8988T (cell line): ENCODE results near the gene DUSP15.
"Not testable (repeated sequence)": the region's sequence is repeated elsewhere in the genome, so short reads cannot be mapped to it uniquely, and the experiment has no call there.

Experiments used
- DNase-seq: peaks from one replicate; pipeline ENCODE4 v3.0.0; 2011

The DUSP15 gene, protein sequence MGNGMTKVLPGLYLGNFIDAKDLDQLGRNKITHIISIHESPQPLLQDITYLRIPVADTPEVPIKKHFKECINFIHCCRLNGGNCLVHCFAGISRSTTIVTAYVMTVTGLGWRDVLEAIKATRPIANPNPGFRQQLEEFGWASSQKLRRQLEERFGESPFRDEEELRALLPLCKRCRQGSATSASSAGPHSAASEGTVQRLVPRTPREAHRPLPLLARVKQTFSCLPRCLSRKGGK

DNA sequence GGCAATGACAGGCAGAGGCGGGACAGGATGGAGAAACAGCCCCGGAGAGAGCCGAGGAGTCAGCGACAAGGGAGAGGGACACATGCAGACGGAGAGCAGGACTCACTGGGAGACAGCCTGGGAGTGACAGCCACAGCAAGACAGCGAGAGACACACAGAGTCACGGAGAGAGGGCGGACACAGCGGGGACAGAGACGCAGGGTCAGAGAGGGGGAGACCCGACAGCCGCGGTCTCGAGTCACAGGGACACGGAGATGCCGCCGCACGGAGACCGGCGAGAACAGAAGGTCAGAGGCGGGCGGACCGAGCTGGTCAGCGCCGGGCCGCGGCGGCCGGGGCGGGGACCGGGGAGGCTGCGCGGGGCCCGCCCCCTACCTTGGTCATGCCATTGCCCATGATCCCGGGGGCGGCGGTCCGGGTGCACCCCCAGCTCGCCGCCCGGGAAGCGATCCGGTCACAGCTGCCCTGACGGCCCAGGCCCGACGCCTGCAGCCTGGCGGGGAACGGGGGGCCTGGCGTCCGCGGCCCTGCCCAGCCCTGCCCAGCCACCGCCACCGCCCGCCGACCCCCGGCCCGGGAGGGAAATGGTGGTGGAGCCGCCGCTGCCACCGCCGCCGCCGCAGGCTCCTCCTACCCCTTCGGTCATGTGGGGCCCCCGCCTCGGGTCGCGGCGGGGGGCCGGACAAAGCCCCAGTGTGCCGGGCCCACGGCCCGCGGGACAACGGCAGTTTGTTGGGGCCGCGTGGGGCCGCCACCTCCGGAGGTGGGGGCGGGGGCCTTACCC, at the start of gene DUSP15, which contains the start of gene TTLL9:
Gene DUSP15 (minus strand): TSS at position 586 of the 784 bp plus-strand sequence. CDS start 190 bp downstream, at position 396.
Gene TTLL9 (plus strand): TSS at position 693 of the 784 bp plus-strand sequence. CDS start 493 bp downstream, outside the sequence.
- no peak for DNase-seq

DNA sequence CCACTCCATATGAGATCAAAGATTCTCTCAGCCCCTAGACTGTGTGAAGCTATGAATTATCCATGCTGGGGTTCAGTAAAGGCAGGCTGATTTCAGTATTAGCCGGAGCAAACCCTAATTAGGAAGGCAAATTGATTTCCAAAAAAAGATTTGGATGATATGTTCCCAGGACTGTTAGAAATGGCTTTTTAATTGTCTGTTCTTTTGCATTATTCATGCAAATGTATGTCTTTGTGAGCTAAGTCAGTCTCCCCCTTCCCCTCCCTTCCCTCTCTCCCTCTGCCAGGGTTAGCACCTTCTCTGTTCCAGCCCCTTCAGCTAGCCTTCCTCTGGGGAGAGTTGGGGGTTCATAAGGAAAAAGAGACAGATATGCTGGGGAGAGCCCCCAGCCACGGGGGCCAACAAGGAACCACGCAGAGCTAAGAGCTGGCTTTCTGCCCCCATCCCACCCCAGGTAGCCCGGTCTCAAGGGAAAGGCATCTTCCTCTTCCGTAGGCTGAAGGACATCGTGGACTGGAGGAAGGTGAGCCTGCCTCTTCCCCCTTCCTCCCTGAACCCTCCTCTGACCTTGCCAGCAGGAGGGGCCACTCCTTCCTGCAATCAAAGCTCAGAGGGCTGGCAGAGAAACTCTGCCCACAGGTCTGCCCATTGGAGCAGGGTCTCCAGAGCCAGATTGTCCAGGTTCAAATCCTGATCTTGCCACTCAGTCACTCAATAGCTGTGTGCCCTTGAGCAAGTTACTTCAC, 49.3 kb upstream of the DUSP15 start:
- no peak for DNase-seq

DNA sequence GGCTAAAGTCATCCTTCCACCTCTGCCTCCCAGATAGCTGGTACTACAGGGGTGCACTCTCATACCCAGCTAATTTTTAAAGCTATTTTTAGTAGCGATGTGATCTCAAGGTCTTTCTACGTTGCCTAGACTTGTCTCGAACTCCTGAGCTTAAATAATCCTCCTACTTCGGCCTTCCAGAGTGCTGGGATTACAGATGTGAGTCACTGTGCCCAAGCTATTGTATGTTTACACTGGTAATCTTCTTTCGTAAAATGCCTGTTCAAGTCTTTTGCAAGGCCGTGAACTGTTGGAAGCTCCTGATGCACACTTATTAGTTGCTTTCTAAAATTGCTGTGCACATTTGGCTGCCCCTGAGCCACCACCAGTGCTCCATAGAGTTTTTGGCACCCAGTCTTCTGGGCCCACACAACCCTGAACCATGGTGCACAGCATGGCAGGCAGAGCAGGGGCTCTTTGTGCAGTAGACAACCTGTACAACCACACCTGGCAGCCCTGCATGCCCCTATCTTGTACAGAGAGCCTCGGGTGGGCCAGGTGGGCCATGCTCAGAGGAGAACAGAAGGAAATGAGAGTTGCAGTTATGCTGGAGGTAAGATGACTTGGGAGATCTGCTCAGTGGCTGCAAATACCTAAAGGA, 48.3 kb upstream of the DUSP15 start:
- DNase-seq = no peak

DNA sequence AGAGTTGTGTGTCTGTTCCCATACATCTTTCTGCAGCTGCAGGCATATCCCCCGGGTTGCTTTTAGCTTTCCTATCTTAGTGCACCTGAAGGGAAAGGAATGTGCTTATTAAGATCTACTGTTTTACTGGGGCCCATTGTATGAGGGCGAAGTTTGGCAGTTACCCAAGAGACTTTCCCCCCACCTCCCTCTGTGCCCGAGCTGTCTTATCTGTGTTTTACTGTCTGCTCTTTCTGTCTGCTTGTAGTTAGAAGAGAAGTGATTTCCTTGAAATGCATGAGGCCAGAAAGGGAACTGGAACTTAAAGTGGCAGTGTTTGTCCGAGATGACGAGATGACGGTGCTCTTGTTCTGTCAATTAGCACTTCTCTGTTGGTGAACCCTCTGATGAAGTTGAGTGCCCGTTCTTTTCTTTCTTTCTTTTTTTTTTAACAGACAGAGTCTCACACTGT, 47.7 kb upstream of the DUSP15 start:
- DNase-seq = not testable (repeated sequence)

DNA sequence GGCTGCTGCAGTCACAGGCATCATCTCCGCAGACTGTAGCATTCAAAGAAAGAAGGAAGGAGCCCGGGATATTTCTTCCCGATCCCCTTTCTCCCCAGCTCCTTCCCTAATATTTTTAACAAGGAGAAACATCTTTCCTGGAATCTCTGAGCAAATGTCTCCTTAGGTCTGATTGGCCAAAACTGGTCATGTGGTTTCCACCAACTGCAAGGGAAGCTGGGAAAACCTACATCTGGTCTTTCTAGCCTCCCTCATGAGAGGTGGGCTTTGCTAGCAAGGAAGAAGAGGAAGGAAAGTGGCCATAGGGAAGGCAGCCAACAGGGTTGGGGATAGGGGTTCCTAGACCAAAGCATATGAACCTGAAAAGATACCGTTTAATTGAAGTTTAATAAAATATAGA, 46.4 kb upstream of the DUSP15 start:
- DNase-seq = no peak

DNA sequence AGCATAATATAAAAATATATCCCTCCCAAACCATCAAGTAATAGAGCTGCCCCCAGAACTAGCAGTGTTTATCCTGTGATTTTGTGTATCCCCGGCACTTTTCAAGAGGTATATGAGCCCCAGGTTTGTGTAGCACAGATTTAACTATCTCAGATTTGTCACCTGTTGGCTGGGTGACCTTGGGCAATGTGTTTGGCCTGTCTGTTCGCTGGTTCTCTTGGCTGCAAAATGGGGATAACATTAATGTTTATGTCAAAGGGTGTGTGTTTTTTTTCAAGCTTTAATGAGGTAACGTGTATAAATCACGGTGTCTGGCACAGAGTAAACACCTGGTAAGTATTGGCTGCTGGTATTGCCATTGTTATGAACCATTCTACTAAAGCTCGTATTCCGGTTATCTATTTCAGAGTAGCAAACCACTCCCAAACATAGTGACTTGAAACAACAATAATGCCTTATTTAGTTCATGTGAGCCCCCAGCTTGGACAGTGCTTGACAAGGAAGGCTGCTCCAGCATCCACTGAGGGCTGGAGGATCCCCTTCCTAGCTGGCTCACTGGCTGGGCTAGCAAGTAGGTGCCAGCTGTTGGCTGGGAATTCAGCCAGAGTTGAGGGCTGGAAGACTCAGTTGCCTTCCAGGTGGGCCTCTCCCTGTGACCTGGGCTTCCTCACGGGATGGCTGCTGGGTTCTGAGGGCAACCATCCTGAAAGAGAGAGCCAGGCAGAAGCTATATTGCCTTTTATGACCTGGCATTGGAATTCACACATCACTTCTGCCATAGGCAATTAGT, 45.4 kb upstream of the DUSP15 start:
- DNase-seq = no peak

DNA sequence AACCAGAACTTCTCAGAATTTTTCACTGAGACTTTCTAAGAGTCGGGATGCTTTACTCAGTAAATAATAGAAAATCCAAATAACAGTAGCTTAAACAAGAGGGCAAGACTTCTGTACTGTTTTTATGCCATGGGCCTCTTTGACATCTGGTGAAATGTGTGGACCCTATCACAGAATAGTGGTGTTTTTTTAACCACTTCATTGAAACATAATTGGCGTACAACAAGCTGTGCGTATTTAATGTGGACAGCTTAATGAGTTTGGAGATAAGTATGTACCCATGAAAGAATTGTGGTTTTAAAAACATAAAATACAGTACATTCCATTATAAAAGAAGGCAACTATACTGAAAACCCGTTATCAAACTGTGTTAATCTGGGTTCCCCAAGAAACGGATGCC, 43.8 kb upstream of the DUSP15 start:
- DNase-seq = no peak

DNA sequence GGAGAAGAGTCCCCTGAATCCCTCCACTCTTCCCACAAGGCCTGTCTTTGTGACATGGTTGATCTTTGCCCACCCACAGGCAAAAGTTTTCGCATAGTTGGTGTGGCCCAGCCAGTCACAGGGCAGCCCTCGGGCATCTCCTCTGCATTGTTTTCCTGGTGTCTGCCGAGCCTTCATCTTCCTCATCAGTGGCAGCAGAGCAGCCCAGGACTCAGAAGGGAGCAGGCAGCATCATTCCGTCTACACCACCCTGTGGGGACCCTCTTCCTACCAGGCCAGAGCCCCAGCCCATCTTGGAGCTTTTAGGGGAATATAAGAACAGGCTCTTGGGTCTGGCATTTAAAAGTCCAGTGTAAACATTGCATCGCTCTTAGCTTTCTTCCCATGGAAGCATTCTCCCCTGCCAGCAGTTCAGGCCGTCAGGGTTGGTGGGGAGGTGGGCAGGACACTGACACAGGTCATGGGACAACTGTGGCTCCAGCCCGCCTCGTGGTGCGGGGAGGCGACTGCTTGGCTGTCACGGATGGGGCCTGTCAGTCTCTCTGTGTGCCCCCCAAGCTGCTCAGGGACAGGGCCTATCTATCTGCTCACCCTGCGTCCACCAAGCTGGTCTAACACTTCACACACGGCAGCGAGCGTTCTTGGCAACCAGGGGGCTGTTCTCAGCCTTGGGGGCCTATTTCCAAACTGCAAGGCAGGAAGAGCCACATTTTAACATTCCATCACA, 43.3 kb upstream of the DUSP15 start:
- DNase-seq = no peak

DNA sequence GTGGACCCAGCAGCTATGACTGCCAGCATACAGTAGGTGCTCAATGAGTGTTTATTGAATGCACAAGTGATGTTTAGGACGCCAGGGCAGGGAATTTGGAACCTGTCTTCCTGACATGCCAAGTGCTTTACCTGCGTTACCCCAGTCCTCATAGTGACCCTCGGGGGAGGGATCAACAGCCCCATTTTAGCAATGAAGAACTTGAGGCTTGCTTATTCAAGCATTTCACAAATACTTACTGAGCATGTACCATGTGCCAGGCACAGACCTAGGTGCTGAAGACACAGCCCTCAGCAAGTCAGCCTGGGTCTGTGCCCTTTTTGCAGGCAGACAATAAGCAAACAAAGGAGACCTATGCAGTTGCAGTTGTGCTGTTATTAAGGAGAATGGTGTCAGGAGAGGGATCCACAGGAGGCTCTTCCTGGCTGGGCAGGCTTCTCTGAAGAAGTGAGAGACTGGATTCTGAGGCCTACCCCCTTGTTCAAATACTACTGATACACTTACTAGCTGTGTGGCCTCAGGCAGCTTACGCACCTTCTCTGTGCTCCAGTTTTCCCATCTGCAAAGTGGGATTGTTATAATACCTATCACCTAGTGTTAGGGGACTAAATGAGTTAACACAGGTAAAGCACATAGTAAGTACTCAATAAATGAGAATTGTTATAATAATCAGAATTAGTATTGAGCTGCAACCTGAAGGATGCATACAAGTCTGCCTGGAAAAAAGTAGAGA, 39.9 kb upstream of the DUSP15 start:
- no peak for DNase-seq

DNA sequence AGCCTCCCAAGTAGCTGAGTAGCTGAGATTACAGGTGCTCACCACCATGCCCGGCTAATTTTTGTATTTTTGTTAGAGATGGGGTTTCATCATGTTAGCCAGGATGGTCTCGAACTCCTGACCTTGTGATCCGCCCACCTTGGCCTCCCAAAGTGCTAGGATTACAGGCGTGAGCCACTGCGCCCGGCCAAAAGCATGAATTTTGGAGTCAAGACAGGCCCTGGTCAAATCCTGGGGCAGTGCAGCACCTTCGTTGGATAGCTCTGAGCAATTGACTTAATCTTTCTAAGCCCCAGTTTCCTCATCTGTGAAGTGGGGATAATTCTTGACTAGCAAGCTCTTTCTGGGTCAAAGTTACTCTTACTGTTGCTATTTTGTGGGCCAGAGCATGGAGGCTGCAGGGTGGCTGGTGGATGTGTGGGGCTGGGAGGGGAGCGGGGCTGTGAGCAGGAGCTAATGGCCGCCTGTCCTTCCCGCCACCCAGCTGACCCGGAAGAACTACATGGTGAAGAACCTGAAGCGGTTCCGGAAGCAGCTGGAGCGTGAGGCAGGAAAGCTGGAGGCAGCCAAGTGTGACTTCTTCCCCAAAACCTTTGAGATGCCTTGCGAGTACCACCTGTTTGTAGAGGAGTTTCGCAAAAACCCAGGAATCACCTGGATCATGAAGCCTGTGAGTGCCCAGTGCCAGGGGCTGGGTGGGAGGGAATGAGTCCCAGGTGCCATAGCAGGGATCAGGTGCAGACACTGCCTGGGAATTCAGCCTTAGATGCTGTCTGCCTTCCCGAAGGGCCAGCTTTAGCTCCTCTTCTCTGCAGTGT, 39.1 kb upstream of the DUSP15 start:
- no peak for DNase-seq

DNA sequence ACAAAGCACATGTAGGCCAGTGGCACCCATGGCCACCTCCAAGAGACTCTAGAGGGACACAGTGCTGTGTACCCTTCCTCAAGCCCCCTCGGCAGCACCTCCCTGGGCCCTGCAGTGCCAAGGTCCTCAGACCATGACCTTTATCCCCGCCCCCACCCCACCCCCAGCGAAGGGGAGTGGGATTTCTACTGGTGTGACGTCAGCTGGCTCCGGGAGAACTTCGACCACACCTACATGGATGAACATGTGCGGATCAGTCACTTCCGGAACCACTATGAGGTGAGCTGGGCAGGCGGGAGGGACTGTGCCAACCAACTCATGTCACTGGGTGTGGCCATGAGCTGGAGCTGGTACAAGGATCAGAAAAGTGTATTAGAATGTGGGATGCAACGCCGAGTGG, 38.1 kb upstream of the DUSP15 start:
- DNase-seq = no peak

DNA sequence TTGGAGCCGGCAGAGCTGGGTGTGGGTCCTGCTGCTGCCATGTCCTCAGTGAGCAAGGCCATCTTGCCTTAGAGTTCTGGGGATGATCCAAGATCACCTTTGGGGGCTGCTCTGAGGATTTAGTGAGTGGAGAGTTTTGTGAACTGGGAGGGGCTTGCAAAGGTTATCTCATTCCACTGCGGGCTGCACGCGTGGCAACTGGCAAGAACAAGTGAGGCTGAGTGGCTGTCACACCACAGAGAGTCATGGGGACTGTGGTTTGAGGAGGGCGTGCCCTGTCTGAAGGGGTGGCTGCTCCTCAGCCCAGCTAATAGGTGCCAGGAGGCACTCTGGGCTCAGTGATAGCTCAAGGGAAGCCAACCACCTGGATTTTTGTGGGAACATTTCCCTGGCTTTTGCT, 37.7 kb upstream of the DUSP15 start:
- DNase-seq = no peak

DNA sequence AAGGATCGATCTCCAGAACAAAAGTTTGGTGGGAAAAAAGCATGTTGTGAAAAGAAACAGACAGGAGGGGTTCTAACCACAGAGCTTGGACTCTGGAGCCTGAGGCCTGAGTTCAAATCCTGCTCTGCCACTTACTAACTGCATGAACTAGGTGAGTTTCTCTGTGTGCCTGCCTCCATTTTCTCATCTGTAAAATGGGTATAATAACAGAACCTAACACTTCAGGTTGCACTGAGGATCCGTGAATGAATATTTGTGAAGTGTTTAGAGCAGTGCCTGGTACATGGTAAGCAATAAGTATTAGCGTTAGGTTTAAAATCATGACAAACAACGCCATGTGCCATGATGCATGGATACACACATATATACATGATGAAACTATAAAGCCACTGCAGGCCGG, 36.7 kb upstream of the DUSP15 start:
- no peak for DNase-seq

DNA sequence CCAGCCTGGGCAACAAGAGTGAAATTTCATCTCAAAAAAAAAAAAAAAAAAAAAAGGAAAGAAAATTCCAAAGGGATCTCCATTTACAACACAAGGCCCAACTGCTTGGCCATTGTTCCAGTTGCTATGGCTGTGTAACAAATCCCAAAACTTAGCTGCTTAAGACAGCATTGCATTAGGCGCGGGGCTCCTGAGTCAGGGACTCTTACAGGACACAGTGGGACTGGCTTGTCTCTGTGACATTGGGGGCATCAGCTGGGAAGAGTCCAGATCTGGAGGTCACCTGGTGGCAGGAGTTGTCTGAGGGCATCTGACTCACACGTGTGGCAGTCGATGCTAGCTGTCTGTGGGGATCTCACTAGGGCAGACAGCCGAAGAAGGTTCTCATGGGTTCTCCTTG, 35.7 kb upstream of the DUSP15 start:
- no peak for DNase-seq

DNA sequence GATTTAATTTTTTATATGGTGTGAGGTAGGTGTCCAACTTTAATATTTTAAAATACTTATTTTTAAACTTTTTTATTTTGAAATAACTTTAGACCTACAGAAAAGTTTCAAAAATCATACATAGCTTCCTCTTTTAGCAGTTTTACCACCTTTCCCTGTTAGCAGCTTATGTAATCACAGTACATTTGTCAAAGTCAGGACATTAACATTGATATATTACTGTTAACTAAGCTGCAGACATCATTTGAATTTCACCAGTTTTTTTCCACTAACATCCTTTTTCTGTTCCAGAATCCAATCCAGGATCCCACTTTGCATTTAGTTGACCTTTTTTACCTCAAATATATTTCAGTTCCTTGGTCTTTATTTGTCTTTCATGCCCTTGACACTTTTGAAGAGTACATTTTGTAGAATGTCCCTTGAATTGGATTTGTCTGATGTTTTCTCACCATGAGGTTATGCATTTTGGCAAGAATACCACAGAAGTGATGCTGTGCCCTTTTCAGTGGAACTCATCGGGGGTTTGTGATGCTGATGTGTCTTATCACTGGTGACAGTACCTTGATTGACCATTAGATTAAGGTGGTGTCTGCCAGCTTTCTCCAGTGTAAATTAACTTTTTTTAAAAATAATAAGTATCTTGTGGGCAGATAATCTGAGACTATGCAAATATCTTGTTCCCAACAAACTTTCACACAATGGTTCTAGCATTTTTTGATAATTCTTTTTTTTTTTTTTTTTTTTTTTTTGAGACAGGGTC, 33.5 kb upstream of the DUSP15 start:
- DNase-seq = no peak

DNA sequence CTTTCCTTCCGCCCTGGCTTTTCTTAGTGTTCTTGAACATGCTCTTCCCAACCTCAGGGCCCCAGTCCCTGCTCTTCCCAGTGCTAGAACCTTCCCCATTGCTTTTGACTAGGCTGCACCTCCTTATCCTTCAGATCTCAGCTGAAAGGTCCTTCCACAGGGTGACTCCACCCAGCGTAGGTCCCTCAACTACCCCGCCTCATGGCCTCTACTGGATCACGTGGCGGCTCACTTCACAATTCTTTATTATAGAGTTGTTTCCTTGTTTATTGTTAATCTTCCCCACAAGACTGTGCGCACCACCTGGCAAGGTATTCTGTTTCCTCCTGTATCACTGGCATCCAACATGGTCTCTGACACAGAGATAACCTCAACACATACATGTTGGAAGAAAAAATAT, 31.3 kb upstream of the DUSP15 start:
- DNase-seq = no peak

DNA sequence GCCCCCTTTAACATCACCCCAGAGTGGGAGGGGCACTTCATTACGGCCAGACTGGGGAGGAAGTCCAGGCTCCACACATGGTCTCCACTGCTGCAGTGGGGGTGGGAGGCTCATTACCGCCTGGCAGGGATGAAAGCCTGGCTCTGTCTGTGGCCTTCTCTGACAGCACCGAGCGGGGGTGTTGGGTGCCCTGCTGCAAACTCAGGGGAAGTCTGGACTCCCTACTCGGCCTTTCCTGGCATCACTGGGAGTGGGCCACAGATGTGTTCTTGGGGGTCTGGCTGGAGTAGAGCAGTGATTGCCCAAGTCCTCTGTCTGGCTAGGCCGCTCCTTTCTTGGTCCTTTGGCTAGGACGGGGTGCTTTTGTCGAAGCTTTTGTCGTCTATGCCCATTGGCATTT, 27.2 kb upstream of the DUSP15 start:
- no peak for DNase-seq

DNA sequence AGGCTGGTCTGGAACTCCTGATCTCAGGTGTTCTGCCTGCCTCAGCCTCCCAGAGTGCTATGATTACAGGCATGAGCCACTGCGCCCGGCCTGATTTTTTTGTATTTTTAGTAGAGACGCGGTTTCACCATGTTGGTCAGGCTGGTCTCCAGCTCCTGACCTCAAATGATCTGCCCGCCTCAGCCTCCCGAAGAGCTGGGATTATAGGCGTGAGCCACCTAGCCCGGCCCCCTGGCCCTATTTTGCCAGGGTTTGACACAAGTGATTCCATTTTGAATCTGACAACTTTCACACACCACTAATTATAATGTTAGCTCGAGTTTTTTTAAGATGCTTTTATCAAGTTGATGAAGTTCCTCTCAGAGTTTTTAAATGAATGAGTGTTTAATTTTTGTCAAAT, 25.7 kb upstream of the DUSP15 start:
- no peak for DNase-seq

DNA sequence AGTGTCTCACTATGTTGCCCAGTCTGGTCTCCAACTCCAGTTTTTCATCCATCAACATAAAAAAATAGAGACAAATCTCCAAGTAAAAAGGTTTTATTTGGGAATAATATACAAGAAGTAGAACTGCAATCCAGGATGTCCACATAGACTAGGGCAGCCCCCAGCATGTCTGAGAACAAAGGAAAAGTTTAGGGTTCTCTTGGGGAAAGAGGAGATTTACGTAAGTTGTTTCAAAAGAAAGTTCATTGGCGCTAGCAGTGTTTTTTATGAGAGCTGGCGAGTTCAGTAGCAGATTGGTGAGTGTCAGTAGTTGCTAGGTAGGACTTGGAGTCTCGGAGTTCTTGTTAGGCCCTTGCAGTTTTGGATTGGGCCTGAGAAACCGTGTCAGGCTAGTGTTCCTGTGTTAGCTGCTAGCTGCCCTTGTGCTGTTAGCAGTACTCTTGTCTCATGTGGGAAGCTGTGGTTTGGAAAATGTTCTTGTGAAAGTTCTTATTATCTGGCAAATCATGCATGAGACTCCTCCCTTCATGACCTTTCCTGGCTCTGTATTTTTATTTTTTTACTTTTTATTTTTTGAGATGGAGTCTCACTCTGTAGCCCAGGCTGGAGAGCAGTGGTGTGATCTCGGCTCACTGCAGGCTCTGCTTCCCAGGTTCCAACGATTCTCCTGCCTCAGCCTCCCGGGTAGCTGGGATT, 24.8 kb upstream of the DUSP15 start:
- no peak for DNase-seq
